GM23338 (cell line): ENCODE measurements around the gene SUMO4. TPM values are rescaled to one million over a fixed set of nuclear protein-coding genes. Genes with fewer than 3 reads are reported as not detected.

ENCODE experiments used
- ATAC-seq: fragments of 200-7000 bp; cut with Tn5 transposase; 3 replicates; pipeline ENCODE4 v1.9.1; 2020
- DNase-seq: peaks from one replicate; pipeline ENCODE4 v3.0.0-alpha.2; 2015; ENCODE audit warnings: low spot score
- H2AFZ ChIP-seq: fragments of 200-600 bp; sonication (generic); 2 replicates; pipeline ENCODE4 v1.8.0; 2016; ENCODE audit warnings: antibody characterized with exemption, mild to moderate bottlenecking, moderate library complexity
- H3F3A ChIP-seq: fragments of 200-600 bp; sonication (generic); replicated peaks from 2 replicates; pipeline ENCODE4 v1.8.0; 2017; ENCODE audit warnings: antibody characterized with exemption, mixed run types, low read depth
- H3K27ac ChIP-seq: fragments of 200-600 bp; sonication (generic); 2 replicates; pipeline ENCODE4 v1.6.1; 2016; ENCODE audit warnings: low read depth
- H3K27me3 ChIP-seq: fragments of 200-600 bp; sonication (generic); 2 replicates; pipeline ENCODE4 v1.8.0; 2016; ENCODE audit warnings: mild to moderate bottlenecking, mixed run types, moderate library complexity; ENCODE audit not compliant: insufficient read depth
- H3K36me3 ChIP-seq: fragments of 200-600 bp; sonication (generic); 2 replicates; pipeline ENCODE4 v1.8.0; 2016; ENCODE audit warnings: mild to moderate bottlenecking; ENCODE audit not compliant: insufficient read depth
- H3K4me1 ChIP-seq: fragments of 200-600 bp; sonication (generic); 2 replicates; pipeline ENCODE4 v1.8.0; 2016; ENCODE audit warnings: mild to moderate bottlenecking, moderate library complexity; ENCODE audit not compliant: insufficient read depth
- H3K4me2 ChIP-seq: fragments of 200-600 bp; sonication (generic); 2 replicates; pipeline ENCODE4 v1.7.1; 2017; ENCODE audit warnings: mixed run types
- H3K4me3 ChIP-seq: fragments of 200-600 bp; sonication (generic); 2 replicates; pipeline ENCODE4 v1.6.1; 2016; ENCODE audit warnings: mixed run types
- H3K79me2 ChIP-seq: fragments of 200-600 bp; sonication (generic); replicated peaks from 2 replicates; pipeline ENCODE4 v1.8.0; 2017; ENCODE audit warnings: mild to moderate bottlenecking; ENCODE audit not compliant: insufficient read depth
- H3K9me2 ChIP-seq: fragments of 200-600 bp; sonication (generic); 2 replicates; pipeline ENCODE4 v1.8.0; 2017; ENCODE audit not compliant: insufficient read depth
- H4K20me1 ChIP-seq: fragments of 200-600 bp; sonication (generic); replicated peaks from 2 replicates; pipeline ENCODE4 v1.8.0; 2017; ENCODE audit warnings: mild to moderate bottlenecking; ENCODE audit not compliant: insufficient read depth
- H3K27ac Mint-ChIP-seq: 2 replicates; pipeline ENCODE4 v1.8.0; 2020; ENCODE audit warnings: inconsistent platforms, mild to moderate bottlenecking, moderate library complexity, mixed read lengths
- H3K27me3 Mint-ChIP-seq: 3 replicates; pipeline ENCODE4 v1.8.0; 2022; ENCODE audit warnings: low read depth, mild to moderate bottlenecking, moderate library complexity, mixed read lengths, inconsistent platforms; ENCODE audit not compliant: insufficient read depth, poor library complexity
- H3K36me3 Mint-ChIP-seq: 3 replicates; pipeline ENCODE4 v1.8.0; 2021; ENCODE audit warnings: low read depth, mild to moderate bottlenecking, inconsistent platforms, moderate library complexity, mixed read lengths
- H3K4me1 Mint-ChIP-seq: 3 replicates; pipeline ENCODE4 v1.8.0; 2020; ENCODE audit warnings: mild to moderate bottlenecking, inconsistent platforms, mixed read lengths
- H3K4me3 Mint-ChIP-seq: 3 replicates; pipeline ENCODE4 v1.8.0; 2021; ENCODE audit warnings: moderate library complexity, mild to moderate bottlenecking, inconsistent platforms, mixed read lengths
- H3K9me3 Mint-ChIP-seq: 3 replicates; pipeline ENCODE4 v1.8.0; 2020; ENCODE audit warnings: moderate library complexity, mild to moderate bottlenecking, inconsistent platforms, mixed read lengths
- EZH2 ChIP-seq: fragments of 200-600 bp; sonication (generic); IDR thresholded peaks from one replicate; pipeline ENCODE4 v1.8.0; 2017; ENCODE audit warnings: antibody characterized with exemption, mild to moderate bottlenecking, low read depth; ENCODE audit not compliant: unreplicated experiment
- EZH2phosphoT487 ChIP-seq: fragments of 200-600 bp; sonication (generic); IDR thresholded peaks from one replicate; pipeline ENCODE4 v1.8.1; 2018; ENCODE audit warnings: antibody characterized with exemption; ENCODE audit not compliant: unreplicated experiment
- JUNB ChIP-seq: IDR thresholded peaks from one replicate; pipeline ENCODE4 v1.6.1; 2016; ENCODE audit warnings: antibody characterized with exemption; ENCODE audit not compliant: unreplicated experiment
- NANOG ChIP-seq: IDR thresholded peaks from 2 replicates; pipeline ENCODE4 v1.6.1; 2016; ENCODE audit warnings: antibody characterized with exemption, borderline replicate concordance
- POLR2AphosphoS5 ChIP-seq: IDR thresholded peaks from 2 replicates; pipeline ENCODE4 v1.6.1; 2016; ENCODE audit warnings: antibody characterized with exemption, low read depth
- STAT1 ChIP-seq: IDR thresholded peaks from one replicate; pipeline ENCODE4 v1.6.1; 2016; ENCODE audit warnings: antibody characterized with exemption; ENCODE audit not compliant: unreplicated experiment
- ZNF331 ChIP-seq: fragments of 250-450 bp; sonication (Bioruptor Pico); IDR thresholded peaks from 2 replicates; pipeline ENCODE4 v1.5.0; 2020; ENCODE audit warnings: low read depth, mild to moderate bottlenecking, moderate library complexity
- polyA plus RNA-seq: library from polyadenylated mRNA; unstranded; fragments of >200 nt; fragmentation: Nextera tagmentation; extraction: Ambion mirVana; gene quantifications from 2 replicates; pipeline ENCODE4 v1.2.1, GENCODE V29; 2016
- total RNA-seq: library from RNA; depleted of rRNA; stranded (reverse); fragments of >200 nt; shearing (Covaris generic); gene quantifications from 2 replicates; pipeline ENCODE4 v1.2.3, GENCODE V29; 2014
- TF ChIP-seq, protein P1 (sequence below), 2 experiments: fragments of 200-600 bp in 1 of 2; sonication (generic) in 1 of 2; conservative IDR thresholded peaks; 2 replicates each; pipeline versions ENCODE4 v1.5.1 to v1.6.1; 2016 to 2017; ENCODE audit warnings: antibody characterized with exemption in 2 of 2, low read depth in 2 of 2, mild to moderate bottlenecking in 2 of 2, moderate library complexity in 1 of 2
- TF ChIP-seq, protein P2 (sequence below): IDR thresholded peaks from one replicate; pipeline ENCODE4 v1.6.1; 2018; ENCODE audit warnings: antibody characterized with exemption; ENCODE audit not compliant: unreplicated experiment
- TF ChIP-seq, protein P3 (sequence below): IDR thresholded peaks from 2 replicates; pipeline ENCODE4 v1.6.1; 2016; ENCODE audit warnings: antibody characterized with exemption

SUMO4 gene
- total and polyA plus RNA-seq, 2 experiments from 2014 or later, result 1.9 to 2.1 TPM

DNA sequence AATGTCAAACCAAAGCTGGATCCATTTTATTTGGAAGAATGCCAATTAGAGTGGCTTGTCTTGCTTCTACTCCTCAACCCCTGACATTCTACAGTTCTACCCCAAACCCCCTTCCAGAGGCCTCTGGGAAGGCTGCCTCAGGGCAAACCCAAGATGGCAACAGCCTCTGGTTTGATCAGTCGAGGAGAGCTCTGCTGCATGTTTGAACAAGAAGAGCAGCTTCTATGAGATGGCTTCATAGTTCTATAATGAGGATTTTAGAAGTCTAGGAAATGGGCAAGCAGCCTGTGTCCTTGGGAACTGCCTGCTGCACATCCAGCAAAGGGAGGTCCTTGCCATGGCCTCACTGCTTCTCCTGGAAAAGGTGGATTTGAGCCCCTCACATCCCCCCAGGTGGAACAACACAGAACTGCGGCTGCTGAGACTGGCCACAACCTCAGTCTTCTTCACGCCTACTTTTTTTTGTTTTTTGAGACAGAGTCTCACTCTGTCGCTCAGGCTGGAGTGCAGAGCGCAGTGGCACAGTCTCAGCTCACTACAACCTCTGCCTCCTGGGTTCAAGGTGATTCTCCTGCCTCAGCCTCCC lies 46.8 kb downstream of the SUMO4 start:
- Histone ChIP-seq H2AFZ (no peak overlapping the region), H4K20me1 (no peaks in the 10 kb centered on the region), H3K27me3 (peaks cover 25% of the 10 kb centered on the region), H3K36me3 (no peaks in the 10 kb centered on the region), H3K4me3 (no peak overlapping the region), H3K4me2 (no peak overlapping the region), H3K9me2 (no peaks in the 10 kb centered on the region), H3K27ac (no peak overlapping the region), H3F3A (no peaks in the 10 kb centered on the region), H3K4me1 (no peaks in the 10 kb centered on the region), H3K79me2 (no peaks in the 10 kb centered on the region)
- H3K27ac Mint-ChIP-seq, result no peak overlapping the region
- TF ChIP-seq POLR2AphosphoS5, result no peak
- TF ChIP-seq, protein P1, sequence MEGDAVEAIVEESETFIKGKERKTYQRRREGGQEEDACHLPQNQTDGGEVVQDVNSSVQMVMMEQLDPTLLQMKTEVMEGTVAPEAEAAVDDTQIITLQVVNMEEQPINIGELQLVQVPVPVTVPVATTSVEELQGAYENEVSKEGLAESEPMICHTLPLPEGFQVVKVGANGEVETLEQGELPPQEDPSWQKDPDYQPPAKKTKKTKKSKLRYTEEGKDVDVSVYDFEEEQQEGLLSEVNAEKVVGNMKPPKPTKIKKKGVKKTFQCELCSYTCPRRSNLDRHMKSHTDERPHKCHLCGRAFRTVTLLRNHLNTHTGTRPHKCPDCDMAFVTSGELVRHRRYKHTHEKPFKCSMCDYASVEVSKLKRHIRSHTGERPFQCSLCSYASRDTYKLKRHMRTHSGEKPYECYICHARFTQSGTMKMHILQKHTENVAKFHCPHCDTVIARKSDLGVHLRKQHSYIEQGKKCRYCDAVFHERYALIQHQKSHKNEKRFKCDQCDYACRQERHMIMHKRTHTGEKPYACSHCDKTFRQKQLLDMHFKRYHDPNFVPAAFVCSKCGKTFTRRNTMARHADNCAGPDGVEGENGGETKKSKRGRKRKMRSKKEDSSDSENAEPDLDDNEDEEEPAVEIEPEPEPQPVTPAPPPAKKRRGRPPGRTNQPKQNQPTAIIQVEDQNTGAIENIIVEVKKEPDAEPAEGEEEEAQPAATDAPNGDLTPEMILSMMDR (conservative IDR thresholded peaks at IDR 0.05; ENCODE audit: low read depth in 2 of 2), result peak; percentile 20 to 23; a peak in 1 of 4 replicates
- H3K4me1 Mint-ChIP-seq, result no peaks in the 10 kb centered on the region; the same call in 2 of the 3 replicates
- H3K27me3 Mint-ChIP-seq, result peaks cover 22% of the 10 kb centered on the region
- no peaks in the 10 kb centered on the region for H3K9me3 Mint-ChIP-seq
- no peak overlapping the region for H3K4me3 Mint-ChIP-seq
- DNase-seq (peak; percentile 52), ATAC-seq (no peak)
- no peaks in the 10 kb centered on the region for H3K36me3 Mint-ChIP-seq

DNA sequence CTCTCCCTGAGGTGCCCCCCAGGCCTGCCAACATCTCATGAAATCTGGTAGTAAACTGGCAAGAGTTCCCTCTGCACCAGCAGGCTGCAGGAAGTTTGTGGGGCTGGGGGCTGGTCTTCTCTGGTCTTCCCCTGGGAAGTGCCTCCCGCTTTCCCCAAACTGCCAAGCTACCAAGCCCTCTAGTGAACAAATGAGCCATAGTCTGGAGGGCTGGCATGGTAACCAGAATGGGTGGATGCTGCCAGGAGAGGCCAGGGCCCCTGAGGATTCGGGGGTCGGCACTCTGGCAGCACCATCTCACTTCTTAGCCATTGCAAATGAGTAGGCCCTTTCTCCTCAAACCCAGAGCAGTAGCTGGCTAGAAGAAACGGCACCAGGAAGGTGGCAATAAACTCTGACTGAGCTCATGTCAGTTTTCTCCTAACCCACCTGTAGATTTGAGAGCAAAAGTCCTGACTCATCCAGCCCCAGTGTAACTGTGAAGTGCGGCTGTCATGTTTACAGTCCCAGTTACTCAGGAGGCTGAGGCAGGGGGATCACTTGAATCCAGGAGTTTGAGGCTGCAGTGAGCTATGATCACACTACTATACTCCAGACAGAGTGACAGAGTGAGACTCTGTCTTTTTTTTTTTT lies 48.9 kb downstream of the SUMO4 start:
- peaks cover 26% of the 10 kb centered on the region for H3K27me3 Mint-ChIP-seq
- no peaks in the 10 kb centered on the region for H3K36me3 Mint-ChIP-seq
- DNase-seq (no peak), ATAC-seq (no peak)
- no peaks in the 10 kb centered on the region; the same call in 2 of the 3 replicates for H3K4me1 Mint-ChIP-seq
- no peaks in the 10 kb centered on the region for H3K9me2 ChIP-seq
- H3F3A ChIP-seq, result no peaks in the 10 kb centered on the region
- H3K27ac Mint-ChIP-seq, result no peak overlapping the region
- H3K4me1 ChIP-seq, result no peaks in the 10 kb centered on the region
- no peak overlapping the region for H3K4me2 ChIP-seq
- H3K4me3 ChIP-seq, result no peak overlapping the region
- H3K36me3 ChIP-seq, result no peaks in the 10 kb centered on the region
- no peaks in the 10 kb centered on the region for H3K9me3 Mint-ChIP-seq
- H2AFZ ChIP-seq, result no peak overlapping the region
- no peak overlapping the region for H3K4me3 Mint-ChIP-seq
- H3K27ac ChIP-seq, result no peak overlapping the region
- peaks cover 44% of the 10 kb centered on the region for H3K27me3 ChIP-seq
- H4K20me1 ChIP-seq, result no peaks in the 10 kb centered on the region
- TF ChIP-seq, protein P2, sequence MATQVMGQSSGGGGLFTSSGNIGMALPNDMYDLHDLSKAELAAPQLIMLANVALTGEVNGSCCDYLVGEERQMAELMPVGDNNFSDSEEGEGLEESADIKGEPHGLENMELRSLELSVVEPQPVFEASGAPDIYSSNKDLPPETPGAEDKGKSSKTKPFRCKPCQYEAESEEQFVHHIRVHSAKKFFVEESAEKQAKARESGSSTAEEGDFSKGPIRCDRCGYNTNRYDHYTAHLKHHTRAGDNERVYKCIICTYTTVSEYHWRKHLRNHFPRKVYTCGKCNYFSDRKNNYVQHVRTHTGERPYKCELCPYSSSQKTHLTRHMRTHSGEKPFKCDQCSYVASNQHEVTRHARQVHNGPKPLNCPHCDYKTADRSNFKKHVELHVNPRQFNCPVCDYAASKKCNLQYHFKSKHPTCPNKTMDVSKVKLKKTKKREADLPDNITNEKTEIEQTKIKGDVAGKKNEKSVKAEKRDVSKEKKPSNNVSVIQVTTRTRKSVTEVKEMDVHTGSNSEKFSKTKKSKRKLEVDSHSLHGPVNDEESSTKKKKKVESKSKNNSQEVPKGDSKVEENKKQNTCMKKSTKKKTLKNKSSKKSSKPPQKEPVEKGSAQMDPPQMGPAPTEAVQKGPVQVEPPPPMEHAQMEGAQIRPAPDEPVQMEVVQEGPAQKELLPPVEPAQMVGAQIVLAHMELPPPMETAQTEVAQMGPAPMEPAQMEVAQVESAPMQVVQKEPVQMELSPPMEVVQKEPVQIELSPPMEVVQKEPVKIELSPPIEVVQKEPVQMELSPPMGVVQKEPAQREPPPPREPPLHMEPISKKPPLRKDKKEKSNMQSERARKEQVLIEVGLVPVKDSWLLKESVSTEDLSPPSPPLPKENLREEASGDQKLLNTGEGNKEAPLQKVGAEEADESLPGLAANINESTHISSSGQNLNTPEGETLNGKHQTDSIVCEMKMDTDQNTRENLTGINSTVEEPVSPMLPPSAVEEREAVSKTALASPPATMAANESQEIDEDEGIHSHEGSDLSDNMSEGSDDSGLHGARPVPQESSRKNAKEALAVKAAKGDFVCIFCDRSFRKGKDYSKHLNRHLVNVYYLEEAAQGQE, result no peak
- TF ChIP-seq EZH2 (no peak), NANOG (no peak), STAT1 (no peak), ZNF331 (CRISPR knock-in tag) (no peak), EZH2phosphoT487 (no peak), JUNB (no peak), POLR2AphosphoS5 (no peak)
- TF ChIP-seq, protein P3, sequence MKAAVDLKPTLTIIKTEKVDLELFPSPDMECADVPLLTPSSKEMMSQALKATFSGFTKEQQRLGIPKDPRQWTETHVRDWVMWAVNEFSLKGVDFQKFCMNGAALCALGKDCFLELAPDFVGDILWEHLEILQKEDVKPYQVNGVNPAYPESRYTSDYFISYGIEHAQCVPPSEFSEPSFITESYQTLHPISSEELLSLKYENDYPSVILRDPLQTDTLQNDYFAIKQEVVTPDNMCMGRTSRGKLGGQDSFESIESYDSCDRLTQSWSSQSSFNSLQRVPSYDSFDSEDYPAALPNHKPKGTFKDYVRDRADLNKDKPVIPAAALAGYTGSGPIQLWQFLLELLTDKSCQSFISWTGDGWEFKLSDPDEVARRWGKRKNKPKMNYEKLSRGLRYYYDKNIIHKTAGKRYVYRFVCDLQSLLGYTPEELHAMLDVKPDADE, result no peak
- no peaks in the 10 kb centered on the region for H3K79me2 ChIP-seq
